GM06990 (cell line): Measurements from ENCODE around the gene CRISPLD2.

Experiments used
- DNase-seq: peaks from one replicate; pipeline ENCODE4 v3.0.0-alpha.2; 2011; ENCODE audit not compliant: insufficient read length; ENCODE audit errors: extremely low read depth
- H3K27me3 ChIP-seq: replicated peaks from 2 replicates; pipeline ENCODE4 v1.6.0; 2011; ENCODE audit warnings: low read length; ENCODE audit not compliant: control insufficient read depth, insufficient read depth
- H3K36me3 ChIP-seq: 2 replicates; pipeline ENCODE4 v1.5.1; 2011; ENCODE audit warnings: low read length; ENCODE audit not compliant: control insufficient read depth, insufficient read depth
- H3K4me3 ChIP-seq: replicated peaks from 2 replicates; pipeline ENCODE4 v1.5.1; 2011; ENCODE audit warnings: low read depth, mild to moderate bottlenecking, control low read depth, low read length
- CTCF ChIP-seq: IDR thresholded peaks from 2 replicates; pipeline ENCODE4 v1.5.1; 2011; ENCODE audit warnings: low read length, control low read depth, mild to moderate bottlenecking, inconsistent platforms; ENCODE audit not compliant: insufficient read depth, poor library complexity, severe bottlenecking

Gene CRISPLD2

GRCh38 chr16:84947996-84948850 lies 128.4 kb downstream of the CRISPLD2 start:
- Histone ChIP-seq H3K36me3 (no peaks in the 10 kb centered on the region), H3K27me3 (no peaks in the 10 kb centered on the region), H3K4me3 (no peak overlapping the region)
- DNase-seq, result no peak
- no peak for TF ChIP-seq CTCF

- no peaks in the 10 kb centered on the region for H3K36me3 ChIP-seq
- H3K4me3 ChIP-seq, result no peak overlapping the region
- H3K27me3 ChIP-seq, result no peaks in the 10 kb centered on the region
- DNase-seq, result no peak
- no peak for TF ChIP-seq CTCF
These were observed 129.2 kb downstream of the CRISPLD2 start for GRCh38 chr16:84948851-84949610.

GRCh38 chr16:84949772-84950436 lies 130.1 kb downstream of the CRISPLD2 start:
- TF ChIP-seq CTCF, result no peak
- Histone ChIP-seq H3K36me3 (no peaks in the 10 kb centered on the region), H3K27me3 (no peaks in the 10 kb centered on the region), H3K4me3 (no peak overlapping the region)
- DNase-seq, result no peak

- TF ChIP-seq CTCF, result peak; percentile 71
- DNase-seq, result no peak
- H3K27me3 ChIP-seq, result no peaks in the 10 kb centered on the region
- H3K36me3 ChIP-seq, result no peaks in the 10 kb centered on the region
- H3K4me3 ChIP-seq, result no peak overlapping the region
These were observed 131.1 kb downstream of the CRISPLD2 start for GRCh38 chr16:84950906-84951305.

- TF ChIP-seq CTCF, result peak; percentile 87
These were observed 132.8 kb downstream of the CRISPLD2 start for GRCh38 chr16:84952335-84953189.

More at GRCh38 chr16:84952335-84953189, 132.8 kb downstream of the CRISPLD2 start:
- no peaks in the 10 kb centered on the region for H3K27me3 ChIP-seq
- H3K36me3 ChIP-seq, result no peaks in the 10 kb centered on the region
- no peak overlapping the region for H3K4me3 ChIP-seq
- no peak for DNase-seq
